ENCODE data around the gene ZBTB9. TPM values are rescaled to one million over a fixed set of nuclear protein-coding genes. Genes with fewer than 3 reads are reported as not detected.

The ZBTB9 gene
- total RNA-seq, 2 donors from 2014 or later, result 18.0 to 20.6 TPM

DNA sequence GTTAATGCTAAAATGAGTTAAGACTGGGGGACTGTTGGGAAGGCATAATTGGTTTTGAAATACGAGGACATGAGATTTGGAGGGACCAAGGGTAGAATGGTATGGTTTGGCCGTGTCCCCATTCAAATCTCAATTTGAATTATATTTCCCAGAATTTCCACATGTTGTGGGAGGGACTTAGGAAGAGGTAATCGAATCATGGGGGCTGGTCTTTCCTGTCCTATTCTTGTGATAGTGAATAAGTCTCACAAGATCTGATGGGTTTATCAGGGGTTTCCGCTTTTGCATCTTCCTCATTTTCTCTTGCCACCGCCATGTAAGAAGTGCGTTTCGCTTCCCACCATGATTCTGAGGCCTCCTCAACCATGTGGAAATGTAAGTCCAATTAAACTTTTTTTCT lies 12.7 kb downstream of the ZBTB9 start:
- H3K27ac ChIP-seq (ENCODE audit: low read depth, low read length), result no peak overlapping the region
- 97 to 100% methylated on average over 3 to 6 of the region's 7 CpGs for WGBS, 2 experiments (ENCODE audit: insufficient coverage in 1 of 2, insufficient read length in 1 of 2)
- H3K4me3 ChIP-seq (ENCODE audit: low read length), result no peak overlapping the region
- no peaks in the 10 kb centered on the region for H3K36me3 ChIP-seq (ENCODE audit: control insufficient read depth, insufficient read depth, low read length)
- Mint-ChIP-seq H3K4me1 (peaks cover 4% of the 10 kb centered on the region), H3K4me3 (no peak overlapping the region), H3K27ac (no peak overlapping the region), H3K9me3 (peaks cover 23% of the 10 kb centered on the region), H3K27me3 (ENCODE audit: insufficient read depth) (peaks cover 12% of the 10 kb centered on the region), H3K36me3 (ENCODE audit: low read depth) (no peaks in the 10 kb centered on the region)
- H3K9me3 ChIP-seq (ENCODE audit: control insufficient read depth, low read length), result peaks cover 18% of the 10 kb centered on the region
- H3K9ac ChIP-seq (ENCODE audit: extremely low read depth, low read length, poor library complexity, severe bottlenecking), result no peak overlapping the region
- TF ChIP-seq, protein P1, sequence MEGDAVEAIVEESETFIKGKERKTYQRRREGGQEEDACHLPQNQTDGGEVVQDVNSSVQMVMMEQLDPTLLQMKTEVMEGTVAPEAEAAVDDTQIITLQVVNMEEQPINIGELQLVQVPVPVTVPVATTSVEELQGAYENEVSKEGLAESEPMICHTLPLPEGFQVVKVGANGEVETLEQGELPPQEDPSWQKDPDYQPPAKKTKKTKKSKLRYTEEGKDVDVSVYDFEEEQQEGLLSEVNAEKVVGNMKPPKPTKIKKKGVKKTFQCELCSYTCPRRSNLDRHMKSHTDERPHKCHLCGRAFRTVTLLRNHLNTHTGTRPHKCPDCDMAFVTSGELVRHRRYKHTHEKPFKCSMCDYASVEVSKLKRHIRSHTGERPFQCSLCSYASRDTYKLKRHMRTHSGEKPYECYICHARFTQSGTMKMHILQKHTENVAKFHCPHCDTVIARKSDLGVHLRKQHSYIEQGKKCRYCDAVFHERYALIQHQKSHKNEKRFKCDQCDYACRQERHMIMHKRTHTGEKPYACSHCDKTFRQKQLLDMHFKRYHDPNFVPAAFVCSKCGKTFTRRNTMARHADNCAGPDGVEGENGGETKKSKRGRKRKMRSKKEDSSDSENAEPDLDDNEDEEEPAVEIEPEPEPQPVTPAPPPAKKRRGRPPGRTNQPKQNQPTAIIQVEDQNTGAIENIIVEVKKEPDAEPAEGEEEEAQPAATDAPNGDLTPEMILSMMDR (conservative IDR thresholded peaks at IDR 0.05), result no peak
- no peak for DNase-seq
- no peaks in the 10 kb centered on the region for H3K4me1 ChIP-seq (ENCODE audit: control insufficient read depth, insufficient read depth, low read length)
- H3K27me3 ChIP-seq (ENCODE audit: control insufficient read depth, insufficient read depth, low read length, poor library complexity, severe bottlenecking), result no peaks in the 10 kb centered on the region

DNA sequence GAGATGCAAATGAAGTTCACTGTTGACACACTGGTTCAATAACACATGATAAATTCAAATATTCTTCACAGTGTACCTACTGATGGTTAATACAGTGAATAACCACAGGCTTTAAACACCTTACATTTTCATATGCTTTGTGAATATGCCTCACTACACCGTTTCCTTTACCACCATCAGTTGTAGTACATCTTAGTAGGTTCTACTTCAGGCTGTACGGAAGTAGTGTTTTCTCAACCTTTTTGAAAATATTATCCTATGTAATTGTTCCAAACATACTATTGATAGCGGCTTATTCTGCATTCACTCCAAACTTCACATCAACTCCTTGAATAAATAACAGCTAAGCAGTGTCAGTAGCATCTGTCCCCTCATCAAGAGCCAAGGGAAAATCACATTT lies 15.3 kb downstream of the ZBTB9 start:
- TF ChIP-seq, protein P1 (conservative IDR thresholded peaks at IDR 0.05), result no peak
- H3K9me3 Mint-ChIP-seq, result peaks cover 23% of the 10 kb centered on the region

DNA sequence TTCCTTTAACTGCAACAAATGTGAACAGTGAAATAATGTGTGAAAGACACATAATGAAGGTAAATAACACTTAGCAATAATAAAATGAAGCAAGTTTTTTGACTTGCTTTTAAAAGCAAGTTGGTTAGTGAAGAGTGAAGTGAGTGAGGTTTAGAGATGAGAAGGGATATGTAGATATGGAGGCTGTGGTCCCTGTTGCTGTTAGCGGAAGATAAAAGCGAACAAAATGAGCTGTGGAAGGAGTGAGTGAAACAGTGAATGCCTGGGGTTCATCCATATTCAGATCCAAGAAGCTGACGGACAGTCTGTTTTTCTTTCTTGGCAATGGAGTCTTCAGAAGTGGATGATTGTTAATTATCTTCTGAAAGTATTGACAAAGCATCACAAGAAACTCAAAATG lies 23.5 kb downstream of the ZBTB9 start:
- no peaks in the 10 kb centered on the region for H3K9me3 Mint-ChIP-seq
- no peaks in the 10 kb centered on the region for H3K9me3 ChIP-seq (ENCODE audit: control insufficient read depth, low read length)
- H3K27ac Mint-ChIP-seq, result no peak overlapping the region
- TF ChIP-seq, protein P1 (conservative IDR thresholded peaks at IDR 0.05), result no peak
- H3K4me3 Mint-ChIP-seq, result no peak overlapping the region
- no peak for DNase-seq
- no peak overlapping the region for H3K27ac ChIP-seq (ENCODE audit: low read depth, low read length)
- H3K4me1 ChIP-seq (ENCODE audit: control insufficient read depth, insufficient read depth, low read length), result no peaks in the 10 kb centered on the region
- peaks cover 12% of the 10 kb centered on the region for H3K27me3 Mint-ChIP-seq (ENCODE audit: insufficient read depth)
- H3K4me3 ChIP-seq (ENCODE audit: low read length), result no peak overlapping the region
- WGBS, 2 experiments (ENCODE audit: insufficient coverage in 1 of 2, insufficient read length in 1 of 2), result 90 to 100% methylated on average over 2 to 3 of the region's 3 CpGs
- H3K36me3 ChIP-seq (ENCODE audit: control insufficient read depth, insufficient read depth, low read length), result no peaks in the 10 kb centered on the region
- H3K36me3 Mint-ChIP-seq (ENCODE audit: low read depth), result no peaks in the 10 kb centered on the region
- no peaks in the 10 kb centered on the region for H3K27me3 ChIP-seq (ENCODE audit: control insufficient read depth, insufficient read depth, low read length, poor library complexity, severe bottlenecking)
- H3K4me1 Mint-ChIP-seq, result no peaks in the 10 kb centered on the region
- H3K9ac ChIP-seq (ENCODE audit: extremely low read depth, low read length, poor library complexity, severe bottlenecking), result no peak overlapping the region

More for the DNA sequence above, 15.3 kb downstream of the ZBTB9 start:
- H3K4me3 Mint-ChIP-seq, result no peak overlapping the region
- H3K4me1 Mint-ChIP-seq, result peaks cover 4% of the 10 kb centered on the region
- no peak overlapping the region for H3K9ac ChIP-seq (ENCODE audit: extremely low read depth, low read length, poor library complexity, severe bottlenecking)
- H3K36me3 ChIP-seq (ENCODE audit: control insufficient read depth, insufficient read depth, low read length), result no peaks in the 10 kb centered on the region
- H3K27me3 ChIP-seq (ENCODE audit: control insufficient read depth, insufficient read depth, low read length, poor library complexity, severe bottlenecking), result no peaks in the 10 kb centered on the region
- no peak overlapping the region for H3K4me3 ChIP-seq (ENCODE audit: low read length)
- WGBS, 2 experiments (ENCODE audit: insufficient coverage in 1 of 2, insufficient read length in 1 of 2), result 89 to 92% methylated on average over 3 of the region's 3 CpGs
- H3K27me3 Mint-ChIP-seq (ENCODE audit: insufficient read depth), result peaks cover 4% of the 10 kb centered on the region
- no peaks in the 10 kb centered on the region for H3K36me3 Mint-ChIP-seq (ENCODE audit: low read depth)
- H3K9me3 ChIP-seq (ENCODE audit: control insufficient read depth, low read length), result peaks cover 18% of the 10 kb centered on the region
- H3K27ac Mint-ChIP-seq, result no peak overlapping the region
- H3K27ac ChIP-seq (ENCODE audit: low read depth, low read length), result no peak overlapping the region
- DNase-seq, result no peak
- H3K4me1 ChIP-seq (ENCODE audit: control insufficient read depth, insufficient read depth, low read length), result no peaks in the 10 kb centered on the region

Data from endodermal cell (in vitro differentiated cells).